Body of pancreas (tissue), 4 donors: ENCODE data around the gene MATN1.

Experiments
- POLR2A ChIP-seq, 3 donors: fragments of 450-650 bp; IDR thresholded peaks; one replicate each; pipeline ENCODE4 v1.6.1; 2016; ENCODE audit warnings: antibody characterized with exemption in 3 of 3, mild to moderate bottlenecking in 2 of 3
- TF ChIP-seq, protein P1 (sequence below), 7 experiments: fragments of 450-650 bp in 4 of 7; fragments of 200-600 bp in 3 of 7; sonication (generic) in 3 of 7; IDR thresholded peaks; one replicate each; pipeline ENCODE4 v1.5.1; 2016 to 2019; ENCODE audit warnings: antibody characterized with exemption in 7 of 7

DNA sequence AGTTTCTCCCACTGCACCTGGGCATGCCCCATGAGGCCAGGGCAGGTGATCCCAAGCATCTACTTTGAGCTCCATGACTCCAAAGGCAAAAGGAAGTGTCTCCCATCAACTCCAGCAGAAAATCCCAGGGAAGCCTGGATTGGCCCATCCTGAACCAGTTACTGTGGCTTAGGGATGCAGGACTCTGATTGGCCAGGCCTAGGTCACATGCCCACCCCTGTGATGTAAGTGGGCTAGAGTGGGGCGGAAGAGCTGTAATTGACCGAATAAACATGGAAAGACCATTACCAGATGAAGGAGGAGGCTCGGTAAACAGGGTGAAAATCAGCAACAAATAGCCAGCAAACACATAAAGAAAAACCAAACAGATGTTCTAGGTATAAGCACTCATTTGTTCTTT lies 45.2 kb downstream of the MATN1 start:
- TF ChIP-seq, protein P1, sequence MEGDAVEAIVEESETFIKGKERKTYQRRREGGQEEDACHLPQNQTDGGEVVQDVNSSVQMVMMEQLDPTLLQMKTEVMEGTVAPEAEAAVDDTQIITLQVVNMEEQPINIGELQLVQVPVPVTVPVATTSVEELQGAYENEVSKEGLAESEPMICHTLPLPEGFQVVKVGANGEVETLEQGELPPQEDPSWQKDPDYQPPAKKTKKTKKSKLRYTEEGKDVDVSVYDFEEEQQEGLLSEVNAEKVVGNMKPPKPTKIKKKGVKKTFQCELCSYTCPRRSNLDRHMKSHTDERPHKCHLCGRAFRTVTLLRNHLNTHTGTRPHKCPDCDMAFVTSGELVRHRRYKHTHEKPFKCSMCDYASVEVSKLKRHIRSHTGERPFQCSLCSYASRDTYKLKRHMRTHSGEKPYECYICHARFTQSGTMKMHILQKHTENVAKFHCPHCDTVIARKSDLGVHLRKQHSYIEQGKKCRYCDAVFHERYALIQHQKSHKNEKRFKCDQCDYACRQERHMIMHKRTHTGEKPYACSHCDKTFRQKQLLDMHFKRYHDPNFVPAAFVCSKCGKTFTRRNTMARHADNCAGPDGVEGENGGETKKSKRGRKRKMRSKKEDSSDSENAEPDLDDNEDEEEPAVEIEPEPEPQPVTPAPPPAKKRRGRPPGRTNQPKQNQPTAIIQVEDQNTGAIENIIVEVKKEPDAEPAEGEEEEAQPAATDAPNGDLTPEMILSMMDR (IDR thresholded peaks at IDR 0.05): no peak
- no peak for TF ChIP-seq POLR2A (IDR thresholded peaks at IDR 0.05)
